NK-92 (cell line): ENCODE results near the gene AGTR1.
"Not testable (repeated sequence)": the region's sequence is repeated elsewhere in the genome, so short reads cannot be mapped to it uniquely, and the experiment has no call there.

Experiments
- DNase-seq: peaks from one replicate; lab custom pipeline; 2025; ENCODE audit not compliant: unreplicated experiment; lab: John Stamatoyannopoulos, UW

The AGTR1 gene

DNA sequence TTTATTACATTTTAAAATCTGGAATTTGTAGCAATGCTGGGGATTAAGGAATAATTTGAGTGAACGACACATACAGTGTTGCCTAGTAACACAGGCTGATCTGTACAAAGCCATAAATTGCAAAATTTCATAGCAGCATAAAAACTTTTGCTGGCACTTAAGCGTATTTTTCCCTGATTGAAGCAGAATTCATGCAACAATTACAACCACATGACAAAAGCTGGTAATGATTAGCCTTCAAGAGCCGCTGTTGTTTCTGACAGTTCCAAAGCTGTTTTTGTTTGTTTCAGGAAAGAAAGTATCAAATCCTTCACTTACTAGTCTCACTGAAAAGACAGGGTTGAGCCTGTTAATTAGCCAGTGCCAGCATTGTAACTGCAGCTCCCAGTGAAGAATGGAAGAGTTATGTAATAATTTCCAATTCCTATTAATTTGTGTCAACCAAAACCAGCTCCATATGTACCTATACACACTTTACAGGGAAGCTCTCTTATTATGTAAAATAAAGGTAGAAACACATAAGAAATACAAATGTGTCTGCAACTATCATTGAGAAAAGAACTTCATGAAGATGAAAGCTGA is 60.7 kb downstream of the AGTR1 start:
- DNase-seq: no peak

DNA sequence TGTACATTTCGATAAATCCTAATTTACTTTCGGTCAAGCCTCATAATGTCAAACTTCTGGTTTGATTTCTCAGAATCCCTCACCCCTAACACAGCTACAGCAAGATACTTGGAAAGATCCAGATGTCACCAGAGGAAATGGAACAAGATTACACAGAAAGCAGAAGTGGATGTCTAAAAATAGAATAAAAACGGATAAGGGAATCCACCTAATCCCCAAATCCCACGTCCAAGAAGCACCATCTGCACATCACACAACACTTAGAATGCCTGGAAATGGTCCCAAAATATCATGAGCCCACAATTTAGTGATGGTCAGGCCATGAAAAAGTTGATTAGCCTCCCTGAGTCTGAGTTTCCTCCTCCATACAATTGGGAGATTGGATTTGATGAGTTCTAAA is 61.7 kb downstream of the AGTR1 start:
- no peak for DNase-seq

DNA sequence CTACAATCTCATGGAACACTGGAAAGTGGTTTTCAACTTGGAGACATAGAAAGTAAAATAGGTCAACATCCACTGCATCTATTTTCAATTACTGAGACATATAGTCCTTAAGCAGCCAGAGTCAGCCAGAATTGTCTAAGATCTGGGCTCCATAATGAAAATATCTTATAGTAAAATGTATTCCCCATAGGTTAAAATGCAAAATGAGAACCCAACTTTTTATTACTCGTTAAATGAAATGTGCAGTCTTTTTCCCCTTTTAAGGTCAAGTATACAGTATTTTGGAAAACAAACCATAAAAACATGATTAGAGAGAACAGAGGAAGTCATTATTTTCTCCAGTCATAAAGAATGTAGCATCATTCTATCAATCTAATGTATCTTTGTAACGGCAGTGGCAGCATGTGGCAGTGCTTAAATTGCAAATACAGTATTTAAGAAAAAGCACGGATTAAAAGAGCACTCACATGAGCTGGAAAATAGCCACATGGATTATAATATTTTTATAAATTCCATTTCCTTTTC is 65.5 kb downstream of the AGTR1 start:
- no peak for DNase-seq

- no peak for DNase-seq
Observed at GRCh38 chr3:148763986-148764935, 66.6 kb downstream of the AGTR1 start.

DNA sequence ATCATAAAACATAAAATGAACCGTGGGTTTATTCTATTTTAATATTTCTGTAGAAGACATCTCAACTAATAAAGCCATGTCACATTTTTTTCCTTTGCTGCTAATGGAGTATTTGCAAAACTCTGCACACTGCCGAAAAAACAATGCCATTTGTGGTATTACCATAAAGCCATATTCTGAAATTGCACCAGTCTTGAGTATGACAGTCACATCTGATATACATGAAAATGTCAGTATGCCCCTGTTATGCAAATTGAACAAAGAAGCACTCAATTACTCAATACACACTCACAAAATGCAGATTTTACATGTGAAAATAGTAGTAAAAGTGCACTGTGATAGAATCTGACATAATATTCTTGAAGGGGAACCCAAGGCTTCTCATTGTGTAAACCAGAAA is 74.7 kb downstream of the AGTR1 start:
- DNase-seq: no peak

- no peak for DNase-seq
Observed at GRCh38 chr3:148772835-148773234, 75.1 kb downstream of the AGTR1 start.

- no peak for DNase-seq
Observed at GRCh38 chr3:148773805-148774204, 76.1 kb downstream of the AGTR1 start.

DNA sequence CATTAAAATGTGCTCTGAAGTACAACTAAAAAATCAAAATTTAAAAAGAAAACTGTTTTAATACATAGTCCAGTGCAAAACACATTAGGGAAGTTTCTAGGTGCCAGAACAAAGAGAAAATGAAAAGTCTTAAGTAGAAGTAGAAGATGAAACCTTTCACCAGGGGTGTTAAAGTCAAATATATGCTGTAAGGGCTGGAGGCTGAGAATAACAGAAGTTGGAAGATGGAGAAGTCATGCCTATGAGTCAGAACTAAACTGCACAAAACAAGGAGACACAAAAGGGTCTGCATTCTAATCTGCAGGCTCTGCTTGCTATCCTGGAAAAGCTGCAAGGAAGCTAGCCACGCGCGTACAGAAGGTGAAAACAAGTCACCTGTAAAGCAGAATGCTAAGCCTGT is 81.2 kb downstream of the AGTR1 start:
- no peak for DNase-seq

- DNase-seq: not testable (repeated sequence)
Observed at GRCh38 chr3:148785026-148785425, 87.3 kb downstream of the AGTR1 start.

- DNase-seq: not testable (repeated sequence)
Observed at GRCh38 chr3:148786159-148786558, 88.5 kb downstream of the AGTR1 start.

- DNase-seq: no peak
Observed at GRCh38 chr3:148789146-148789545, 91.4 kb downstream of the AGTR1 start.

- no peak for DNase-seq
Observed at GRCh38 chr3:148789906-148790305, 92.2 kb downstream of the AGTR1 start.

GRCh38 chr3:148790370-148790769 is 92.7 kb downstream of the AGTR1 start:
- no peak for DNase-seq

- DNase-seq: no peak
Observed at GRCh38 chr3:148790851-148791735, 93.4 kb downstream of the AGTR1 start.

DNA sequence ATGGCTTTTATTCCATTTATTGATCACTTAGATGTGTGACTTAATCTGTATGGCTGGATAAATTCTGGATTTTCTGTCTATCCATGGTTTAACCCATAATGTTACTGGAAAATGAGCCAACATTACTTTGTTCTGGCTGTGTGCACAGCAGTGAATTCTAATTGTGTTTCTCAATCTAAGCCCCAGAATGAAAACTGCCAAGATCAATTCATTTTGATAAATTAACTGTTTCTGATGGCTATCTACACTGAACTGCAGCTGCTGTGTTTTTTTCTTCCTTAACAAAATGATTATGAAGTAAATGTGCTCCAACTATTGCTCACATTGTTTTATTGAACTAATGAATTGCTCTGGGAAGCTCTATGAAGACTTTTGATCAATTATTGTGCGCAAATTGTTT is 94.2 kb downstream of the AGTR1 start:
- no peak for DNase-seq

DNA sequence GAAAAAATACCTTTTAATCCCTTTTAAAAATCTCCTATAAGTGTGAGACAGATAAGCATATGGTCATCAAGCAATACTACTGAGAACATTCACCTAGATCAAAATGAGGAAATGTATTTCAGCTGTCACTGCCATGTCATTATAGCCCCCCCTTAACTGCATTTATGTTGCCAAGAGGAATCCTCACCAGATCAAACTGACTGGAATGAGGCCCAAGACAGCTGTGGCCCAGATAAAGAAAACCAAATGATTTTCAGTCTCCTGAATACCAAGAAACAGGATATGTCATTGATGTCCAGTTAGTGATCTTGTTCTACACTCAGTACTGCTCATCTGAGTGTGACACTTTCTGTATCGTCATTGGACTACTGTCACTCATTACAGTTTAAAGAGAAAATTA is 94.8 kb downstream of the AGTR1 start:
- no peak for DNase-seq
